HCT116 (cell line): ENCODE data around the gene NID2.

Experiments used
- CTCF ChIP-seq, 3 experiments: fragments of 200-600 bp in 1 of 3; sonication (generic) in 1 of 3; IDR thresholded peaks in 2 of 3; conservative IDR thresholded peaks in 1 of 3; 2 replicates each; pipeline ENCODE4 v1.5.1; 2012 to 2017; ENCODE audit warnings: low read depth in 2 of 3, low read length in 2 of 3, antibody characterized with exemption in 1 of 3, borderline replicate concordance in 1 of 3, control low read depth in 1 of 3, mild to moderate bottlenecking in 1 of 3, mixed read lengths in 1 of 3, mixed run types in 1 of 3, moderate library complexity in 1 of 3; ENCODE audit not compliant: insufficient read depth in 1 of 3
- MAX ChIP-seq: IDR thresholded peaks from 2 replicates; pipeline ENCODE4 v1.6.1; 2012
- REST ChIP-seq: IDR thresholded peaks from 2 replicates; pipeline ENCODE4 v1.6.1; 2012; ENCODE audit warnings: low read depth
- SP1 ChIP-seq: IDR thresholded peaks from 2 replicates; pipeline ENCODE4 v1.6.1; 2012; ENCODE audit warnings: low read depth
- TCF7L2 ChIP-seq: IDR thresholded peaks from 2 replicates; pipeline ENCODE4 v1.7.0; 2011; ENCODE audit warnings: borderline replicate concordance, inconsistent platforms; ENCODE audit not compliant: insufficient read depth, insufficient read length; ENCODE audit errors: extremely low read depth
- YY1 ChIP-seq: IDR thresholded peaks from 2 replicates; pipeline ENCODE4 v1.6.1; 2011; ENCODE audit warnings: low read length, low read depth, moderate library complexity, mild to moderate bottlenecking; ENCODE audit not compliant: insufficient replicate concordance; ENCODE audit errors: extremely low read depth

GRCh38 chr14:52006361-52006760, 62.5 kb downstream of the NID2 start:
- TF ChIP-seq CTCF (IDR thresholded peaks at IDR 0.05 in 2 of 3, conservative IDR thresholded peaks at IDR 0.05 in 1 of 3; ENCODE audit: borderline replicate concordance in 1 of 3, insufficient read depth in 1 of 3, low read depth in 2 of 3, low read length in 2 of 3) (no peak), SP1 (no peak), MAX (no peak), YY1 (no peak), REST (no peak), TCF7L2 (no peak)
